ENCODE data around the gene WFDC1.

The WFDC1 gene

GRCh38 chr16:84310642-84311041 is 16.0 kb downstream of the WFDC1 start:
- no peak overlapping the region for H3K4me3 ChIP-seq (ENCODE audit: low read depth, low read length)
- no peak for DNase-seq (ENCODE audit: low read depth)
- TF ChIP-seq MAX (IDR thresholded peaks at IDR 0.05; ENCODE audit: low read depth, low read length) (no peak), MYC (IDR thresholded peaks at IDR 0.05; ENCODE audit: low read depth, low read length) (no peak), CTCF (IDR thresholded peaks at IDR 0.05; ENCODE audit: low read depth, low read length) (no peak), POLR2A (IDR thresholded peaks at IDR 0.05; ENCODE audit: extremely low read depth, insufficient read length) (no peak)

GRCh38 chr16:84312783-84313382 is 18.2 kb downstream of the WFDC1 start:
- no peak for DNase-seq (ENCODE audit: low read depth)
- no peak for TF ChIP-seq MAX (IDR thresholded peaks at IDR 0.05; ENCODE audit: low read depth, low read length)
- no peak for TF ChIP-seq CTCF (IDR thresholded peaks at IDR 0.05; ENCODE audit: low read depth, low read length)
- no peak for TF ChIP-seq POLR2A (IDR thresholded peaks at IDR 0.05; ENCODE audit: extremely low read depth, insufficient read length)
- no peak for TF ChIP-seq MYC (IDR thresholded peaks at IDR 0.05; ENCODE audit: low read depth, low read length)
- no peak overlapping the region for H3K4me3 ChIP-seq (ENCODE audit: low read depth, low read length)

- H3K4me3 ChIP-seq (ENCODE audit: low read depth, low read length): no peak overlapping the region
- DNase-seq (ENCODE audit: low read depth): no peak
- no peak for TF ChIP-seq MYC (IDR thresholded peaks at IDR 0.05; ENCODE audit: low read depth, low read length)
- TF ChIP-seq MAX (IDR thresholded peaks at IDR 0.05; ENCODE audit: low read depth, low read length): no peak
- no peak for TF ChIP-seq POLR2A (IDR thresholded peaks at IDR 0.05; ENCODE audit: extremely low read depth, insufficient read length)
- TF ChIP-seq CTCF (IDR thresholded peaks at IDR 0.05; ENCODE audit: low read depth, low read length): no peak
Measured at GRCh38 chr16:84313921-84314320, 19.2 kb downstream of the WFDC1 start.

GRCh38 chr16:84314373-84314772 is 19.7 kb downstream of the WFDC1 start:
- DNase-seq (ENCODE audit: low read depth): no peak
- TF ChIP-seq MYC (IDR thresholded peaks at IDR 0.05; ENCODE audit: low read depth, low read length): no peak
- no peak for TF ChIP-seq POLR2A (IDR thresholded peaks at IDR 0.05; ENCODE audit: extremely low read depth, insufficient read length)
- no peak for TF ChIP-seq CTCF (IDR thresholded peaks at IDR 0.05; ENCODE audit: low read depth, low read length)
- no peak for TF ChIP-seq MAX (IDR thresholded peaks at IDR 0.05; ENCODE audit: low read depth, low read length)
- H3K4me3 ChIP-seq (ENCODE audit: low read depth, low read length): no peak overlapping the region

GRCh38 chr16:84314814-84315213 is 20.1 kb downstream of the WFDC1 start:
- no peak for DNase-seq (ENCODE audit: low read depth)
- TF ChIP-seq POLR2A (IDR thresholded peaks at IDR 0.05; ENCODE audit: extremely low read depth, insufficient read length) (no peak), MAX (IDR thresholded peaks at IDR 0.05; ENCODE audit: low read depth, low read length) (no peak), CTCF (IDR thresholded peaks at IDR 0.05; ENCODE audit: low read depth, low read length) (no peak), MYC (IDR thresholded peaks at IDR 0.05; ENCODE audit: low read depth, low read length) (no peak)

More at GRCh38 chr16:84314814-84315213, 20.1 kb downstream of the WFDC1 start:
- no peak overlapping the region for H3K4me3 ChIP-seq (ENCODE audit: low read depth, low read length)

Data from NB4 (cell line).